Astrocyte (in vitro differentiated cells and primary cell): ENCODE measurements around the gene SPRED1. TPM values are rescaled to one million over a fixed set of nuclear protein-coding genes. Genes with fewer than 3 reads are reported as not detected.

Experiments
- DNase-seq: peaks from one replicate; pipeline ENCODE4 v3.0.0-alpha.2; 2010; ENCODE audit warnings: low read depth
- FAIRE-seq: peaks from 2 replicates; lab custom pipeline; 2011; peaks lifted over from hg19 to GRCh38; lab: Jason Lieb, UNC
- H2AFZ ChIP-seq: 2 replicates; pipeline ENCODE4 v1.6.0; 2012; ENCODE audit warnings: low read depth, low read length, inconsistent platforms
- H3K27ac ChIP-seq: 2 replicates; pipeline ENCODE4 v1.5.1; 2011; ENCODE audit warnings: low read depth, low read length, inconsistent platforms
- H3K27me3 ChIP-seq: 2 replicates; pipeline ENCODE4 v1.6.0; 2011; ENCODE audit warnings: low read length, inconsistent platforms; ENCODE audit not compliant: insufficient read depth
- H3K36me3 ChIP-seq: 2 replicates; pipeline ENCODE4 v1.5.1; 2011; ENCODE audit warnings: low read length, inconsistent platforms; ENCODE audit not compliant: insufficient read depth
- H3K4me1 ChIP-seq: 2 replicates; pipeline ENCODE4 v1.5.1; 2011; ENCODE audit warnings: low read length, inconsistent platforms; ENCODE audit not compliant: insufficient read depth
- H3K4me2 ChIP-seq: 2 replicates; pipeline ENCODE4 v1.6.0; 2012; ENCODE audit warnings: low read length, inconsistent platforms
- H3K4me3 ChIP-seq: 2 replicates; pipeline ENCODE4 v1.5.1; 2011; ENCODE audit warnings: low read depth, mild to moderate bottlenecking, low read length, inconsistent platforms; ENCODE audit not compliant: insufficient read depth
- H3K79me2 ChIP-seq: 2 replicates; pipeline ENCODE4 v1.6.0; 2012; ENCODE audit warnings: mild to moderate bottlenecking, low read length, inconsistent platforms; ENCODE audit not compliant: insufficient read depth
- H3K9ac ChIP-seq: 2 replicates; pipeline ENCODE4 v1.6.0; 2012; ENCODE audit warnings: mild to moderate bottlenecking, low read length, inconsistent platforms
- H3K9me3 ChIP-seq: 2 replicates; pipeline ENCODE4 v1.5.1; 2012; ENCODE audit warnings: low read depth, mild to moderate bottlenecking, low read length, inconsistent platforms; ENCODE audit not compliant: insufficient read depth
- H4K20me1 ChIP-seq: 2 replicates; pipeline ENCODE4 v1.6.0; 2012; ENCODE audit warnings: low read length, inconsistent platforms; ENCODE audit not compliant: insufficient read depth
- H3K27ac Mint-ChIP-seq: one replicate; pipeline ENCODE4 v1.8.0; 2021; ENCODE audit warnings: mild to moderate bottlenecking, mixed read lengths; ENCODE audit not compliant: unreplicated experiment
- H3K27me3 Mint-ChIP-seq: one replicate; pipeline ENCODE4 v1.8.0; 2021; ENCODE audit warnings: low read depth, mixed read lengths; ENCODE audit not compliant: unreplicated experiment
- H3K36me3 Mint-ChIP-seq: one replicate; pipeline ENCODE4 v1.8.0; 2021; ENCODE audit warnings: low read depth, mixed read lengths; ENCODE audit not compliant: unreplicated experiment
- H3K4me1 Mint-ChIP-seq: one replicate; pipeline ENCODE4 v1.8.0; 2021; ENCODE audit warnings: low read depth, mixed read lengths; ENCODE audit not compliant: unreplicated experiment
- H3K4me3 Mint-ChIP-seq: one replicate; pipeline ENCODE4 v1.8.0; 2021; ENCODE audit warnings: mild to moderate bottlenecking, moderate library complexity, mixed read lengths; ENCODE audit not compliant: unreplicated experiment
- H3K9me3 Mint-ChIP-seq: one replicate; pipeline ENCODE4 v1.8.0; 2021; ENCODE audit warnings: mild to moderate bottlenecking, mixed read lengths; ENCODE audit not compliant: unreplicated experiment
- CTCF ChIP-seq: IDR thresholded peaks from 2 replicates; pipeline ENCODE4 v1.5.1; 2011; ENCODE audit warnings: low read depth, mild to moderate bottlenecking, inconsistent platforms, low read length, moderate library complexity; ENCODE audit not compliant: insufficient read depth
- EZH2 ChIP-seq: IDR thresholded peaks from 2 replicates; pipeline ENCODE4 v1.6.1; 2012; ENCODE audit warnings: mild to moderate bottlenecking, low read length, inconsistent platforms; ENCODE audit not compliant: insufficient read depth
- total RNA-seq: library from RNA; stranded (reverse); gene quantifications from 2 replicates; pipeline ENCODE4 v1.2.1, GENCODE V29; 2021

The SPRED1 gene
- total RNA-seq, 1 donor from 2014 or later, result 31.7 TPM

GRCh38 chr15:38367476-38367875 is 114.8 kb downstream of the SPRED1 start:
- Histone ChIP-seq H3K79me2 (no peaks in the 10 kb centered on the region), H3K27me3 (no peaks in the 10 kb centered on the region), H3K9me3 (no peaks in the 10 kb centered on the region), H3K27ac (no peak overlapping the region), H3K4me2 (no peak overlapping the region), H4K20me1 (no peaks in the 10 kb centered on the region), H2AFZ (no peak overlapping the region), H3K4me1 (no peaks in the 10 kb centered on the region), H3K36me3 (no peaks in the 10 kb centered on the region), H3K9ac (no peak overlapping the region), H3K4me3 (no peak overlapping the region)
- H3K9me3 Mint-ChIP-seq, result peaks cover 5% of the 10 kb centered on the region
- TF ChIP-seq EZH2 (no peak), CTCF (no peak)
- no peaks in the 10 kb centered on the region for H3K36me3 Mint-ChIP-seq
- H3K4me3 Mint-ChIP-seq, result no peak overlapping the region
- peak overlapping the region; percentile 51 for H3K27ac Mint-ChIP-seq
- peak; percentile 56 for DNase-seq
- no peaks in the 10 kb centered on the region for H3K27me3 Mint-ChIP-seq
- no peak for FAIRE-seq
- peaks cover 12% of the 10 kb centered on the region for H3K4me1 Mint-ChIP-seq

- FAIRE-seq (no peak), DNase-seq (no peak)
- Histone ChIP-seq H3K27me3 (no peaks in the 10 kb centered on the region), H3K4me3 (no peak overlapping the region), H4K20me1 (no peaks in the 10 kb centered on the region), H2AFZ (no peak overlapping the region), H3K79me2 (no peaks in the 10 kb centered on the region), H3K27ac (no peak overlapping the region), H3K9me3 (no peaks in the 10 kb centered on the region), H3K4me2 (no peak overlapping the region), H3K4me1 (no peaks in the 10 kb centered on the region), H3K9ac (no peak overlapping the region), H3K36me3 (no peaks in the 10 kb centered on the region)
- H3K36me3 Mint-ChIP-seq, result no peaks in the 10 kb centered on the region
- no peak overlapping the region for H3K4me3 Mint-ChIP-seq
- no peaks in the 10 kb centered on the region for H3K27me3 Mint-ChIP-seq
- H3K4me1 Mint-ChIP-seq, result peaks cover 15% of the 10 kb centered on the region
- H3K9me3 Mint-ChIP-seq, result peaks cover 1% of the 10 kb centered on the region
- TF ChIP-seq EZH2 (no peak), CTCF (no peak)
- peak overlapping the region; percentile 23 for H3K27ac Mint-ChIP-seq
These were observed 117.4 kb downstream of the SPRED1 start for GRCh38 chr15:38369936-38370478.

- FAIRE-seq, result no peak
- no peak overlapping the region for H3K9ac ChIP-seq
These were observed 120.4 kb downstream of the SPRED1 start for GRCh38 chr15:38373016-38373415.

More at GRCh38 chr15:38373016-38373415, 120.4 kb downstream of the SPRED1 start:
- H3K9me3 Mint-ChIP-seq, result no peaks in the 10 kb centered on the region
- no peak overlapping the region for H3K27ac ChIP-seq
- no peaks in the 10 kb centered on the region for H3K9me3 ChIP-seq
- no peak overlapping the region for H2AFZ ChIP-seq
- H3K79me2 ChIP-seq, result no peaks in the 10 kb centered on the region
- H4K20me1 ChIP-seq, result no peaks in the 10 kb centered on the region
- no peak for DNase-seq
- no peak overlapping the region for H3K4me2 ChIP-seq
- no peak overlapping the region for H3K27ac Mint-ChIP-seq
- H3K27me3 ChIP-seq, result no peaks in the 10 kb centered on the region
- H3K4me3 ChIP-seq, result no peak overlapping the region
- H3K4me1 ChIP-seq, result no peaks in the 10 kb centered on the region
- H3K4me3 Mint-ChIP-seq, result no peak overlapping the region
- H3K27me3 Mint-ChIP-seq, result no peaks in the 10 kb centered on the region
- no peak for TF ChIP-seq EZH2
- no peak for TF ChIP-seq CTCF
- peaks cover 14% of the 10 kb centered on the region for H3K4me1 Mint-ChIP-seq
- no peaks in the 10 kb centered on the region for H3K36me3 Mint-ChIP-seq
- no peaks in the 10 kb centered on the region for H3K36me3 ChIP-seq
